ENCODE data around the gene FBXO10.
A peak's percentile ranks its signal among the peaks of the same experiment; 100 is the strongest.
"Not testable (repeated sequence)": the region's sequence is repeated elsewhere in the genome, so short reads cannot be mapped to it uniquely, and the experiment has no call there.

FBXO10 gene

GRCh38 chr9:37473982-37474381, 102.2 kb downstream of the FBXO10 start:
- DNase-seq: not testable (repeated sequence)

DNA sequence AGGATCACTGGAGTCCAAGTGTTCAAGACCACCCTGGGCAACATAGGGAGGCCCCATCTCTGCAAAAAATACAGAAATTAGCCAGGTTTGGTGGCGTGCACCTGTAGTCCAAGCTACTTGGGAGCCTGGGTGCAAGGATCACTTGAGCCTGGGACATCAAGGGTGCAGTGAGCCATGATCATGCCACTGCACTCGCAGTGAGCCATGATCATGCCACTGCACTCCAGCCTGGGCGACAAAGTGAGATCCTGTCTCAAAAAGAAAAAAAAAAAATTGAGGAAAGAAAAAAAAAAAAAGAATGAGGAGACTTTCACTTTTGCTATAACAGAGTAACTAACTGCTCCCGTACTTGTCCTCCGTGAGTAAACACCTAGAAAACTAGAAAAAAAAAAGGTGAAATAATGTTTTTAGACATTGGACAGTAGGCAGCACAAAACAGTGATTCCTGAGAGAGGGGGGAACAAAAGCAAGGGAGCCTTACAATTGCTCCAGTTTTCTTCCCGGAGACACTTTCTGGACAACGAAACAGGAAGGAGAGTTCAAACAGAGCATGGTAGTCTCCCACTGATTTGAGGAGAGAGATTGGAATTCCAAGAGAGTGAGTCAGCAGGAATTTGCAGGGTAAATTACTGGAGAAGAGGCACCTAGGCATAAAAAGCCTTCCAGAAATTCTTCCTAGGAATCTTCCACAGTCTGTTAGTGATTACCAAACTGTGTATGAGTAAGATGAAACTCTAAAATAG, 104.1 kb downstream of the FBXO10 start:
- DNase-seq: peak; percentile 99

DNA sequence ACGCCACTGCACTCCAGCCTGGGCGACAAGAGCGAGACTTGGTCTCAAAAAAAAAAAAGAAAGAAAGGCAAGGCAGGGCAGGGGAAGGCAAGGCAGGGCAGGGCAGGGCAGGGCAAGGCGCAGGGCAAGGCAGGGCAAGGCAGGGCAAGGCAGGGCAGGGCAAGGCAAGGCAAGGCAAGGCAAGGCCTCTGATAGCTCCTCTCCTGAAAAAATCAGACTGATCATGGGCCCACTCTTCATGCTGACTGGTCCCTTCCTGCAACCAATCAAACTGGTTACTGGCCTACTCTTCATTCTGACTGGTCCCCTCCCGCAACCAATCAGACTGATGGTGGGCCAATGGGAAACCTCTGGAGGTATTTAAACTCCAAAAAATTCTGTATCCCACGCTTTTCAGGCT, 107.6 kb downstream of the FBXO10 start:
- no peak for DNase-seq

DNA sequence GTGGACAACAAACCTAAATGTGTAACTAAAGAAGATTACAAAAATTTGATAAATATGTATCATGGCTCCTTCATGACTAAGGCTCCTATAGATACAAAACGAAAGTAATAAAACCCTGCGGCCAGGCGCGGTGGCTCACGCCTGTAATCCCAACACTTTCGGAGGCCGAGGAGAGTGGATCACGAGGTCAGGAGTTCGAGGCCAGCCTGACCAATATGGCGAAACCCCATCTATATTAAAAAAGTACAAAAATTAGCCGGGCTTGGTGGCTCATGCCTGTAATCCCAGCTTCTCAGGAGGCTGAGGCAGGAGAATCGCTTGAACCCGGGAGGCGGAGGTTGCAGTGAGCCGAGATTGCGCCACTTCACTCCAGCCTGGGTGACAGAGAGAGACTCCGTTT, 108.7 kb downstream of the FBXO10 start:
- not testable (repeated sequence) for DNase-seq

DNA sequence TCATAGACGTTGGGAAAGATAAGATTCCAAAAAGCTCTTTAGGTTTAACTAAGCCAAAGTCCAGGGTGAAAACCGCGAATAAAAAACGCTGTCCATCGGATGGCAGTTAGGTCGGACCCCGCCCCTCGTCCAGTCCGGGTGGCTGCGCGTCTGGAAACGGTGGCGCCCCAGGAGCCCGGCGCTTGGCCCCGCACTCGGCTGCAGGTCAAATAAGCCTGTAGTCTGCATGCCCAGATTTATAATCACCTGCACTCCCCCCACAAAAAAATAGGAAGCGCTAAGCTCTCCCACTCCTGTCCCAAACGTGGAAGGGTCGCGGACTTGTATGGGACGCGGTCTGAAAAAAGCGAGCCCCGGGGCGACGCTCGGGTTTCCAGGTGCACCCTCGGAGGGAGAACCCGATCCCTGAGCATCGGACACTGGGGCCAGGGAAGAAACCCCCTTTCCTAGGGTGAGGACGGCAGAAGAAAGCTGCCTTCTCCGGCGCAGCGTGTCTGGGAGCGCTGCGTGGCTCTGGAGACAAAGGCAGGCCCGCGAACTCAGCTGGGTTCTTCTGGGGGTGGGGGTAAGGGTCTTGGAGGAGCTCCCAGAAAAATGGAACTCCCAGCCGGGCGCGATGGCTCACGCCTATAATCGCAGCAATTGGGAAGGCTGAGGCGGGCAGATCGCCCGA, 110.0 kb downstream of the FBXO10 start:
- peak; percentile 84 for DNase-seq

GRCh38 chr9:37465249-37466036, 110.7 kb downstream of the FBXO10 start, which contains the start of gene ZBTB5:
Gene ZBTB5 (minus strand): TSS chr9:37465450. CDS start chr9:37442551, 22,899 bp downstream.
- peak; percentile 100 for DNase-seq

- peak; percentile 75 for DNase-seq
These were observed 111.5 kb downstream of the FBXO10 start for GRCh38 chr9:37464426-37465248.

DNA sequence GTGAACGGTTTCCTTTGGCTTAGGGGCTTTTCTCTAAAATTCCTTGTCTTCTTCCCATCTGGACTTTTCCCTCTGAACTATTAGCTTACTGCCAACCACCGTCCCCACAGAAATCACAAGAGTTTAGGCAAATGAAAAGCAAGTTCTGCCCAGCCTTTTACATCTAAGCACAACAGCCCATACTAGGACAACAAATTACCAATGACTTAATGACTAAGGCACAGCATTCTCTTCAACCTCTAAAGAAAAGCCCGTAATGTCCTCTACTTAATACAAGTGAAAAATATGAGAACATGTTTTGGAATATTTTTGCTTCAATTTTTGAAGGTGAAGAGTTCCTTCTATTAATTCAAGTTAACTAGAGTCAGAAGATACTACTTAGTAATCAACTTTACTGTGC, 112.2 kb downstream of the FBXO10 start:
- DNase-seq: no peak

Measured in fibroblast of skin of back (primary cell).